GM12878 (cell line): Measurements from ENCODE around the gene CAPN2.

Experiments
- EGR1 ChIP-seq, 2 experiments: IDR thresholded peaks; 1 replicate in 1 of 2; 2 replicates in 1 of 2; pipeline ENCODE4 v1.6.1; 2011 to 2012; ENCODE audit warnings: low read depth in 2 of 2, low read length in 2 of 2, borderline replicate concordance in 1 of 2, mild to moderate bottlenecking in 1 of 2, moderate library complexity in 1 of 2
- MXI1 ChIP-seq: fragments of 150-350 bp; IDR thresholded peaks from 2 replicates; pipeline ENCODE4 v1.6.1; 2011; ENCODE audit warnings: low read depth, mild to moderate bottlenecking, inconsistent platforms, low read length, improper control_type of control experiment
- NFYB ChIP-seq: IDR thresholded peaks from 2 replicates; pipeline ENCODE4 v1.6.1; 2011; ENCODE audit warnings: low read depth, mild to moderate bottlenecking, low read length, improper control_type of control experiment, moderate library complexity; ENCODE audit not compliant: insufficient read depth
- RCOR1 ChIP-seq: conservative IDR thresholded peaks from 2 replicates; pipeline ENCODE4 v1.6.1; 2012; ENCODE audit warnings: low read depth, low read length, improper control_type of control experiment
- TCF12 ChIP-seq: IDR thresholded peaks from 2 replicates; pipeline ENCODE4 v1.6.1; 2011; ENCODE audit warnings: low read depth, mild to moderate bottlenecking, low read length
- TCF7 ChIP-seq: IDR thresholded peaks from 2 replicates; pipeline ENCODE4 v1.6.1; 2014; ENCODE audit warnings: antibody characterized with exemption, borderline replicate concordance
- TF ChIP-seq, protein P1 (sequence below), 3 experiments: IDR thresholded peaks in 2 of 3; conservative IDR thresholded peaks in 1 of 3; 2 replicates each; pipeline ENCODE4 v1.5.1; 2011; ENCODE audit warnings: low read depth in 3 of 3, low read length in 3 of 3, mild to moderate bottlenecking in 3 of 3, control low read depth in 2 of 3, moderate library complexity in 2 of 3, inconsistent platforms in 1 of 3, mixed read lengths in 1 of 3; ENCODE audit not compliant: control insufficient read depth in 2 of 3, insufficient read depth in 1 of 3; ENCODE audit errors: extremely low read depth in 1 of 3

DNA sequence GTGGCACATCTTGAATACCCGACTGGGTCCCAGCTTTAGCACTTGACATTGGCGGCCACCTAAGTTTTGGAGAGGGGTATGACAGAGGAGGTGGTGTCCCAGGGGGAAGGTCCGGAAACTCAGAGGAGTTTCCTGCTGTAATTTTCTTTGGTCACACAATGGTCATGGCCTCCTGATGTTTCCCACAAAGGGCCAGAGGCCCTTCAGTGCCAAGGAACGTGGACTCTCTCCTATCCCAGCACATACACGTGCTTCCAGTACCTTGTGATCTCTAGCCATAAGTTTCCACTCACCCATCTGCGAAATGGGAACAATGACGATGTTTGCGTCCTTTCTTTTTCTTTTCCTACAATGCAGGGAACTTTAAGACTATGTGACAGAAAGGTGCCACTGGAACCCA is 13.2 kb downstream of the CAPN2 start:
- TF ChIP-seq EGR1 (IDR thresholded peaks at IDR 0.05; ENCODE audit: borderline replicate concordance in 1 of 2, low read depth in 2 of 2, low read length in 2 of 2), result no peak
- TF ChIP-seq, protein P1, sequence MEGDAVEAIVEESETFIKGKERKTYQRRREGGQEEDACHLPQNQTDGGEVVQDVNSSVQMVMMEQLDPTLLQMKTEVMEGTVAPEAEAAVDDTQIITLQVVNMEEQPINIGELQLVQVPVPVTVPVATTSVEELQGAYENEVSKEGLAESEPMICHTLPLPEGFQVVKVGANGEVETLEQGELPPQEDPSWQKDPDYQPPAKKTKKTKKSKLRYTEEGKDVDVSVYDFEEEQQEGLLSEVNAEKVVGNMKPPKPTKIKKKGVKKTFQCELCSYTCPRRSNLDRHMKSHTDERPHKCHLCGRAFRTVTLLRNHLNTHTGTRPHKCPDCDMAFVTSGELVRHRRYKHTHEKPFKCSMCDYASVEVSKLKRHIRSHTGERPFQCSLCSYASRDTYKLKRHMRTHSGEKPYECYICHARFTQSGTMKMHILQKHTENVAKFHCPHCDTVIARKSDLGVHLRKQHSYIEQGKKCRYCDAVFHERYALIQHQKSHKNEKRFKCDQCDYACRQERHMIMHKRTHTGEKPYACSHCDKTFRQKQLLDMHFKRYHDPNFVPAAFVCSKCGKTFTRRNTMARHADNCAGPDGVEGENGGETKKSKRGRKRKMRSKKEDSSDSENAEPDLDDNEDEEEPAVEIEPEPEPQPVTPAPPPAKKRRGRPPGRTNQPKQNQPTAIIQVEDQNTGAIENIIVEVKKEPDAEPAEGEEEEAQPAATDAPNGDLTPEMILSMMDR (IDR thresholded peaks at IDR 0.05 in 2 of 3, conservative IDR thresholded peaks at IDR 0.05 in 1 of 3; ENCODE audit: control insufficient read depth in 2 of 3, extremely low read depth in 1 of 3, insufficient read depth in 1 of 3, low read depth in 3 of 3, low read length in 3 of 3), result no peak
- no peak for TF ChIP-seq RCOR1
- no peak for TF ChIP-seq MXI1
- no peak for TF ChIP-seq TCF12
- TF ChIP-seq NFYB, result no peak
- TF ChIP-seq TCF7, result no peak
